ENCODE results near the gene ZNF511. TPM values are rescaled to one million over a fixed set of nuclear protein-coding genes. Genes with fewer than 3 reads are reported as not detected.

ZNF511 gene
- total RNA-seq, 1 experiment from 2014 or later = 69.6 TPM

GRCh38 chr10:133280391-133281059 is 28.2 kb upstream of the ZNF511 start (continued):
- no peak for TF ChIP-seq FOXP4 (CRISPR knock-in tag; IDR thresholded peaks at IDR 0.05)
- no peak for TF ChIP-seq FOXP1 (CRISPR knock-in tag; IDR thresholded peaks at IDR 0.05; ENCODE audit: borderline replicate concordance)
- no peak for TF ChIP-seq ZNF396 (CRISPR knock-in tag; IDR thresholded peaks at IDR 0.05; ENCODE audit: borderline replicate concordance)
- no peak for TF ChIP-seq ZNF219 (CRISPR knock-in tag; IDR thresholded peaks at IDR 0.05; ENCODE audit: borderline replicate concordance)
- no peak for TF ChIP-seq RORB (CRISPR knock-in tag; IDR thresholded peaks at IDR 0.05)
- no peak for TF ChIP-seq ZNF138 (CRISPR knock-in tag; conservative IDR thresholded peaks at IDR 0.05)
- TF ChIP-seq, protein P1, sequence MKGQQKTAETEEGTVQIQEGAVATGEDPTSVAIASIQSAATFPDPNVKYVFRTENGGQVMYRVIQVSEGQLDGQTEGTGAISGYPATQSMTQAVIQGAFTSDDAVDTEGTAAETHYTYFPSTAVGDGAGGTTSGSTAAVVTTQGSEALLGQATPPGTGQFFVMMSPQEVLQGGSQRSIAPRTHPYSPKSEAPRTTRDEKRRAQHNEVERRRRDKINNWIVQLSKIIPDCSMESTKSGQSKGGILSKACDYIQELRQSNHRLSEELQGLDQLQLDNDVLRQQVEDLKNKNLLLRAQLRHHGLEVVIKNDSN (CRISPR knock-in tag; IDR thresholded peaks at IDR 0.05) = no peak
- no peak for TF ChIP-seq PREB (CRISPR knock-in tag; IDR thresholded peaks at IDR 0.05; ENCODE audit: borderline replicate concordance)
- no peak for TF ChIP-seq TCF7 (CRISPR knock-in tag; IDR thresholded peaks at IDR 0.05; ENCODE audit: low read depth)
- TF ChIP-seq, protein P2, sequence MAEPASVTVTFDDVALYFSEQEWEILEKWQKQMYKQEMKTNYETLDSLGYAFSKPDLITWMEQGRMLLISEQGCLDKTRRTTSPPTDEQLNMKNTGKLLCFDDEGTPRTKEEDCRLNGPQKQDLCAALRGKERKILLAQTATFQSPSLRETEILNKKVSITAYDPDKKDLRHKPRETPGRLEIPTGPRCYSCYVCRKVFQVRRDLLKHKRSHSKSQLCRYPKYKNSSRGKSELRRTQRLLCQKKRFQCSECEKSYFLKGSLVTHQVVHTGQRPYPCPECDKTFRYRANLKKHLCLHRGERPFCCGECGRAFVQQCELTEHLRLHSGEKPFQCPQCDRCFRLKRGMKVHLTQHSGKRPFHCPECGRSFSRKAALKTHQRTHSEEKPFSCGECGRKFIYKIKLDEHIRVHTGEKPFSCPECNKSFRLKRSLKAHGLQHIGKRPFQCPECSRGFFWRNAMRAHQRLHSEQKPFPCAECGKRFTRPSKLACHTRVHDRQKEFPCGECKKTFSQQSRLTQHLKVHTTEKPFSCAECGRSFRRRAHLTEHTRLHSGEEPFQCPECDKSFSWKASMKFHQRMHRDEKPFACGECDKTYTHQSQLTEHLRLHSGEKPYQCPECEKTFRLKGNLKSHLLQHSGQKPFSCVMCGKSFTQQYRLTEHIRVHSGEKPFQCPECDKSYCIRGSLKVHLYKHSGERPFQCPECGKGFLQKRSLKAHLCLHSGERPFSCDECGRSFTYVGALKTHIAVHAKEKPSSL (CRISPR knock-in tag; conservative IDR thresholded peaks at IDR 0.05) = no peak
- no peak for TF ChIP-seq IRF1 (CRISPR knock-in tag; IDR thresholded peaks at IDR 0.05)
- TF ChIP-seq, protein P3, sequence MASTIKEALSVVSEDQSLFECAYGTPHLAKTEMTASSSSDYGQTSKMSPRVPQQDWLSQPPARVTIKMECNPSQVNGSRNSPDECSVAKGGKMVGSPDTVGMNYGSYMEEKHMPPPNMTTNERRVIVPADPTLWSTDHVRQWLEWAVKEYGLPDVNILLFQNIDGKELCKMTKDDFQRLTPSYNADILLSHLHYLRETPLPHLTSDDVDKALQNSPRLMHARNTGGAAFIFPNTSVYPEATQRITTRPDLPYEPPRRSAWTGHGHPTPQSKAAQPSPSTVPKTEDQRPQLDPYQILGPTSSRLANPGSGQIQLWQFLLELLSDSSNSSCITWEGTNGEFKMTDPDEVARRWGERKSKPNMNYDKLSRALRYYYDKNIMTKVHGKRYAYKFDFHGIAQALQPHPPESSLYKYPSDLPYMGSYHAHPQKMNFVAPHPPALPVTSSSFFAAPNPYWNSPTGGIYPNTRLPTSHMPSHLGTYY (CRISPR knock-in tag; IDR thresholded peaks at IDR 0.05) = no peak
- no peak for TF ChIP-seq HMGA2 (CRISPR knock-in tag; IDR thresholded peaks at IDR 0.05)

- ChIA-PET CTCF (interaction anchor here (1.5 kb wide), 1 partner anchor 34 kb away, joined by 4 read pairs; no protein-coding TSS in a partner anchor), POLR2A (no interaction called here)
- Mint-ChIP-seq H3K27me3 (ENCODE audit: low read depth) (no peaks in the 10 kb centered on the region), H3K4me3 (no peak overlapping the region), H3K36me3 (peaks cover 25% of the 10 kb centered on the region), H3K27ac (no peak overlapping the region), H3K9me3 (no peaks in the 10 kb centered on the region), H3K4me1 (no peaks in the 10 kb centered on the region; the same call in 1 of the 2 replicates)
- ATAC-seq = no peak
- no peak for DNase-seq (ENCODE audit: low spot score)
- TF ChIP-seq NR3C1 (CRISPR knock-in tag; conservative IDR thresholded peaks at IDR 0.05; ENCODE audit: low read depth) (no peak), CDX4 (CRISPR knock-in tag; IDR thresholded peaks at IDR 0.05; ENCODE audit: borderline replicate concordance) (no peak), ZNF671 (CRISPR knock-in tag; IDR thresholded peaks at IDR 0.05) (no peak), ZNF219 (CRISPR knock-in tag; IDR thresholded peaks at IDR 0.05; ENCODE audit: borderline replicate concordance) (no peak), FOXP1 (CRISPR knock-in tag; IDR thresholded peaks at IDR 0.05; ENCODE audit: borderline replicate concordance) (no peak), ATF6 (CRISPR knock-in tag; IDR thresholded peaks at IDR 0.05) (no peak), TEAD1 (CRISPR knock-in tag; IDR thresholded peaks at IDR 0.05) (no peak)
- TF ChIP-seq, protein P4, sequence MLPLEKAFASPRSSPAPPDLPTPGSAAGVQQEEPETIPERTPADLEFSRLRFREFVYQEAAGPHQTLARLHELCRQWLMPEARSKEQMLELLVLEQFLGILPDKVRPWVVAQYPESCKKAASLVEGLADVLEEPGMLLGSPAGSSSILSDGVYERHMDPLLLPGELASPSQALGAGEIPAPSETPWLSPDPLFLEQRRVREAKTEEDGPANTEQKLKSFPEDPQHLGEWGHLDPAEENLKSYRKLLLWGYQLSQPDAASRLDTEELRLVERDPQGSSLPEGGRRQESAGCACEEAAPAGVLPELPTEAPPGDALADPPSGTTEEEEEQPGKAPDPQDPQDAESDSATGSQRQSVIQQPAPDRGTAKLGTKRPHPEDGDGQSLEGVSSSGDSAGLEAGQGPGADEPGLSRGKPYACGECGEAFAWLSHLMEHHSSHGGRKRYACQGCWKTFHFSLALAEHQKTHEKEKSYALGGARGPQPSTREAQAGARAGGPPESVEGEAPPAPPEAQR (CRISPR knock-in tag; IDR thresholded peaks at IDR 0.05) = no peak
- TF ChIP-seq, protein P5, sequence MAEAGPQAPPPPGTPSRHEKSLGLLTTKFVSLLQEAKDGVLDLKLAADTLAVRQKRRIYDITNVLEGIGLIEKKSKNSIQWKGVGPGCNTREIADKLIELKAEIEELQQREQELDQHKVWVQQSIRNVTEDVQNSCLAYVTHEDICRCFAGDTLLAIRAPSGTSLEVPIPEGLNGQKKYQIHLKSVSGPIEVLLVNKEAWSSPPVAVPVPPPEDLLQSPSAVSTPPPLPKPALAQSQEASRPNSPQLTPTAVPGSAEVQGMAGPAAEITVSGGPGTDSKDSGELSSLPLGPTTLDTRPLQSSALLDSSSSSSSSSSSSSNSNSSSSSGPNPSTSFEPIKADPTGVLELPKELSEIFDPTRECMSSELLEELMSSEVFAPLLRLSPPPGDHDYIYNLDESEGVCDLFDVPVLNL (CRISPR knock-in tag; IDR thresholded peaks at IDR 0.05; ENCODE audit: borderline replicate concordance, low read depth) = no peak
Observed at GRCh38 chr10:133281084-133281483, 27.6 kb upstream of the ZNF511 start.
